Peyer's patch (tissue), 4 donors: ENCODE data around the gene CHAC1.
A peak's percentile ranks its signal among the peaks of the same experiment; 100 is the strongest.

Experiments
- POLR2A ChIP-seq, 2 donors: fragments of 450-650 bp; IDR thresholded peaks; one replicate each; pipeline ENCODE4 v1.5.1; 2017; ENCODE audit warnings: antibody characterized with exemption in 2 of 2, mild to moderate bottlenecking in 2 of 2, moderate library complexity in 2 of 2
- TF ChIP-seq, protein P1 (sequence below), 6 experiments: fragments of 450-650 bp in 4 of 6; fragments of 200-600 bp in 2 of 6; sonication (generic) in 1 of 6; IDR thresholded peaks; one replicate each; pipeline ENCODE4 v1.5.1; 2017 to 2019; ENCODE audit warnings: antibody characterized with exemption in 6 of 6, mild to moderate bottlenecking in 3 of 6, moderate library complexity in 1 of 6

DNA sequence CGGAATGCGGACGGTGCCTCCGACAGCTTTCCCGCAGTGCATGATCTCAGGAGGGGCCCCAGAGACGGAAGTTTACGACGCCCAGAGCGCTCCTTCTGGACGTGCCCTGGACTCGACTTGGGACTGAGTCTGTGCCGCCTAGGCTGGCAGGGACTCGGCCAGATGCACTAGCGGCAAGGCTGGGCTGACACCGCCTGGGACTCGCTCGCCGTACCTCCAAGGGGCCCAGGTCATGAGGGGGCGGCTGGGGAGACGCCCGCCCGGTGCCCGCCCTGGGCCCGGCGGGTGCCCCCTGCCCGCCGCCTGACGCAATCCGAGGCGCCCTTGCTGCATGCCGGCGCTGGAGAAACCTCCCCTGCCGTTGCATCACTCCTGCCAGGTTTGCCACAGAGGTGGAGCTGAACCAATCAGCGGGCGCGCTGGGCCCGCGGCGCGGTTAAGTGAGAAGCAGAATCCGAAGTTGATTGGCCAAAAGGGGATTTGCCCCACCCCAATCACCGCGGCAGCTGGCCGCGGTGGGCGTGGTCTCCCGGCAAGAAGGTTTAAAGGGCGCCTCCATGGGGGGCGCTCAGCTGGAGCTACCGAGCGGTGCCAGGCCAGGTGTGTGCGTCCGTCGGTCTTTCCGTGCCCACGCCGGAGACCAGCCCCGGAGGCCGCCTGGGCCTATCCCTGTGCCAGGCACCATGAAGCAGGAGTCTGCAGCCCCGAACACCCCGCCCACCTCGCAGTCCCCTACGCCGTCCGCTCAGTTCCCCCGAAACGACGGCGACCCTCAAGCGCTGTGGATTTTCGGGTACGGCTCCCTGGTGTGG lies at the start of gene CHAC1:
- TF ChIP-seq, protein P1, sequence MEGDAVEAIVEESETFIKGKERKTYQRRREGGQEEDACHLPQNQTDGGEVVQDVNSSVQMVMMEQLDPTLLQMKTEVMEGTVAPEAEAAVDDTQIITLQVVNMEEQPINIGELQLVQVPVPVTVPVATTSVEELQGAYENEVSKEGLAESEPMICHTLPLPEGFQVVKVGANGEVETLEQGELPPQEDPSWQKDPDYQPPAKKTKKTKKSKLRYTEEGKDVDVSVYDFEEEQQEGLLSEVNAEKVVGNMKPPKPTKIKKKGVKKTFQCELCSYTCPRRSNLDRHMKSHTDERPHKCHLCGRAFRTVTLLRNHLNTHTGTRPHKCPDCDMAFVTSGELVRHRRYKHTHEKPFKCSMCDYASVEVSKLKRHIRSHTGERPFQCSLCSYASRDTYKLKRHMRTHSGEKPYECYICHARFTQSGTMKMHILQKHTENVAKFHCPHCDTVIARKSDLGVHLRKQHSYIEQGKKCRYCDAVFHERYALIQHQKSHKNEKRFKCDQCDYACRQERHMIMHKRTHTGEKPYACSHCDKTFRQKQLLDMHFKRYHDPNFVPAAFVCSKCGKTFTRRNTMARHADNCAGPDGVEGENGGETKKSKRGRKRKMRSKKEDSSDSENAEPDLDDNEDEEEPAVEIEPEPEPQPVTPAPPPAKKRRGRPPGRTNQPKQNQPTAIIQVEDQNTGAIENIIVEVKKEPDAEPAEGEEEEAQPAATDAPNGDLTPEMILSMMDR (IDR thresholded peaks at IDR 0.05) = no peak
- TF ChIP-seq POLR2A (IDR thresholded peaks at IDR 0.05) = peak; percentile 74 to 75
